ENCODE measurements around the gene ARID3C. TPM values are rescaled to one million over a fixed set of nuclear protein-coding genes. Genes with fewer than 3 reads are reported as not detected.
A peak's percentile ranks its signal among the peaks of the same experiment; 100 is the strongest.

ARID3C gene
- total and polyA plus RNA-seq, 11 donors: 0.20 TPM; not detected in 10

GRCh38 chr9:34611251-34611810, 17.5 kb downstream of the ARID3C start:
- DNase-seq: peak in 2 of 5 donors; percentile 18 to 44
- intact Hi-C loops (cut with DNase I): loop anchor here in 2 of 10 donors (5.0 to 10.0 kb wide), 2 partner anchors 91 to 157 kb away; partner anchors contain the start of genes DNAI1 (in 1 of the 2) and FAM219A (in 1 of the 2)
- 44 to 62% (median 59%) methylated on average over 8 to 10 of the region's 10 CpGs for WGBS, 4 donors

GRCh38 chr9:34610434-34611206, 18.2 kb downstream of the ARID3C start:
- TF ChIP-seq POLR2A (IDR thresholded peaks at IDR 0.05) (no peak), CTCF (IDR thresholded peaks at IDR 0.05) (no peak)
- ATAC-seq: peak; percentile 20 to 45 (median 38)
- Histone ChIP-seq H3K36me3 (peaks cover 0 to 24% (median 19%) of the 10 kb centered on the region in 9 donors), H3K4me3 (peak overlapping the region in 9 of 12 donors; percentile 74 to 95 (median 81)), H3K27me3 (no peaks in the 10 kb centered on the region), H3K4me1 (peaks cover 0 to 29% (median 24%) of the 10 kb centered on the region in 12 donors), H3K27ac (peak overlapping the region in 9 of 12 donors; percentile 81 to 97 (median 94)), H3K9me3 (no peaks in the 10 kb centered on the region)
- WGBS, 4 donors: 73 to 88% (median 80%) methylated on average over 14 to 20 of the region's 20 CpGs
- intact Hi-C loops (cut with DNase I): loop anchor here in 2 of 10 donors (5.0 to 10.0 kb wide), 2 partner anchors 92 to 156 kb away; partner anchors contain the start of genes DNAI1 (in 1 of the 2) and FAM219A (in 1 of the 2)
- DNase-seq: peak in 3 of 5 donors; percentile 24 to 59 (median 57)

More at GRCh38 chr9:34611251-34611810, 17.5 kb downstream of the ARID3C start:
- ATAC-seq: peak; percentile 18 to 26 (median 19)
- peak overlapping the region; percentile 81 to 97 (median 93) for H3K27ac ChIP-seq
- H3K4me3 ChIP-seq: peak overlapping the region; percentile 64 to 95 (median 82)
- no peak for TF ChIP-seq POLR2A (IDR thresholded peaks at IDR 0.05)
- TF ChIP-seq CTCF (IDR thresholded peaks at IDR 0.05): no peak
- peaks cover 0 to 31% (median 26%) of the 10 kb centered on the region in 9 donors for H3K36me3 ChIP-seq
- H3K9me3 ChIP-seq: no peaks in the 10 kb centered on the region
- H3K27me3 ChIP-seq: no peaks in the 10 kb centered on the region
- H3K4me1 ChIP-seq: peaks cover 0 to 29% (median 24%) of the 10 kb centered on the region in 12 donors

- TF ChIP-seq CTCF (IDR thresholded peaks at IDR 0.05) (no peak), POLR2A (IDR thresholded peaks at IDR 0.05) (no peak)
- no peak overlapping the region for H3K4me3 ChIP-seq
- intact Hi-C loops (cut with DNase I): loop anchor here in 1 of 10 donors (10.0 kb wide), 1 partner anchor 173 kb away; no protein-coding TSS in a partner anchor
- no peak for DNase-seq
- WGBS, 4 donors: 23 to 73% (median 54%) methylated on average over 2 of the region's 2 CpGs
- H3K36me3 ChIP-seq: no peaks in the 10 kb centered on the region
- ATAC-seq: no peak
- H3K27ac ChIP-seq: no peak overlapping the region
- H3K27me3 ChIP-seq: no peaks in the 10 kb centered on the region
- peaks cover 0 to 20% (median 17%) of the 10 kb centered on the region in 12 donors for H3K4me1 ChIP-seq
- no peaks in the 10 kb centered on the region for H3K9me3 ChIP-seq
Observed at GRCh38 chr9:34607331-34607730, 21.5 kb downstream of the ARID3C start.

GRCh38 chr9:34606905-34607304, 22.0 kb downstream of the ARID3C start:
- DNase-seq (no peak), ATAC-seq (no peak)
- intact Hi-C loops (cut with DNase I): loop anchor here in 1 of 10 donors (10.0 kb wide), 1 partner anchor 172 kb away; no protein-coding TSS in a partner anchor
- WGBS, 4 donors: 85 to 98% (median 91%) methylated on average over 3 of the region's 3 CpGs
- H3K27ac ChIP-seq: no peak overlapping the region
- no peaks in the 10 kb centered on the region for H3K9me3 ChIP-seq
- no peak overlapping the region for H3K4me3 ChIP-seq
- H3K4me1 ChIP-seq: peaks cover 0 to 18% (median 13%) of the 10 kb centered on the region in 12 donors
- H3K36me3 ChIP-seq: no peaks in the 10 kb centered on the region
- H3K27me3 ChIP-seq: no peaks in the 10 kb centered on the region
- TF ChIP-seq CTCF (IDR thresholded peaks at IDR 0.05) (no peak), POLR2A (IDR thresholded peaks at IDR 0.05) (no peak)
